Caco-2 (cell line): ENCODE results near the gene PCED1B. TPM values are rescaled to one million over a fixed set of nuclear protein-coding genes. Genes with fewer than 3 reads are reported as not detected.

Experiments
- BruUV-seq: library from RNA; stranded (reverse); fragments of 400-500 nt; replicated peaks from 2 replicates; lab custom pipeline; 2021; lab: Mats Ljungman, UMichigan
- CTCF ChIA-PET: fragments of 300-600 bp; sonication (Branson Sonifier 250); formaldehyde crosslinking; loops from one replicate; lab custom pipeline; 2022; ENCODE audit warnings: antibody characterized with exemption; lab: Charles Lee
- POLR2A ChIA-PET: fragments of 300-600 bp; sonication (Branson Sonifier 250); formaldehyde crosslinking; loops from one replicate; lab custom pipeline; 2022; ENCODE audit warnings: antibody characterized with exemption; lab: Charles Lee
- DNase-seq, 2 experiments: peaks; one replicate each; pipeline versions ENCODE4 v3.0.0 to v3.0.0-alpha.2; 2020 to 2022
- H3K27me3 ChIP-seq: replicated peaks from 2 replicates; pipeline ENCODE4 v1.6.0; 2011; ENCODE audit warnings: low read length; ENCODE audit not compliant: control insufficient read depth, insufficient read depth
- H3K36me3 ChIP-seq: 2 replicates; pipeline ENCODE4 v1.5.1; 2011; ENCODE audit warnings: low read length; ENCODE audit not compliant: control insufficient read depth, insufficient read depth
- H3K4me1 ChIP-seq: fragments of 250-450 bp; sonication (Bioruptor Pico); 2 replicates; pipeline ENCODE4 v1.5.1; 2020; ENCODE audit warnings: mild to moderate bottlenecking
- H3K4me3 ChIP-seq: 2 replicates; pipeline ENCODE4 v1.5.1; 2011; ENCODE audit warnings: low read depth, mild to moderate bottlenecking, control low read depth, low read length
- H3K9me3 ChIP-seq: fragments of 250-450 bp; sonication (Bioruptor Pico); 2 replicates; pipeline ENCODE4 v1.5.1; 2020; ENCODE audit warnings: mild to moderate bottlenecking, moderate library complexity
- H3K27ac Mint-ChIP-seq: one replicate; pipeline ENCODE4 v1.8.0; 2022; ENCODE audit warnings: mixed read lengths; ENCODE audit not compliant: unreplicated experiment
- H3K27me3 Mint-ChIP-seq: one replicate; pipeline ENCODE4 v1.8.0; 2022; ENCODE audit warnings: mixed read lengths; ENCODE audit not compliant: insufficient read depth, unreplicated experiment
- H3K36me3 Mint-ChIP-seq: one replicate; pipeline ENCODE4 v1.8.0; 2022; ENCODE audit warnings: mild to moderate bottlenecking, mixed read lengths; ENCODE audit not compliant: insufficient read depth, unreplicated experiment
- H3K4me1 Mint-ChIP-seq: one replicate; pipeline ENCODE4 v1.8.0; 2022; ENCODE audit warnings: low read depth, mixed read lengths; ENCODE audit not compliant: unreplicated experiment
- H3K4me3 Mint-ChIP-seq: one replicate; pipeline ENCODE4 v1.8.0; 2022; ENCODE audit warnings: mild to moderate bottlenecking, moderate library complexity, mixed read lengths; ENCODE audit not compliant: unreplicated experiment
- H3K9me3 Mint-ChIP-seq: one replicate; pipeline ENCODE4 v1.8.0; 2022; ENCODE audit warnings: mixed read lengths; ENCODE audit not compliant: unreplicated experiment
- intact Hi-C: fragments of 100-400 bp; cut with micrococcal nuclease; formaldehyde crosslinking; loops from one replicate; pipeline ENCODE4 v1.10.0; 2022; ENCODE audit not compliant: unreplicated experiment
- total RNA-seq: library from RNA; stranded (reverse); gene quantifications from 2 replicates; pipeline ENCODE4 v1.2.3, GENCODE V29; 2022
- TF ChIP-seq, protein P1 (sequence below), 2 experiments: fragments of 200-600 bp in 1 of 2; IDR thresholded peaks; 1 replicate in 1 of 2; 2 replicates in 1 of 2; pipeline versions ENCODE4 v1.5.1 to v1.8.0; 2011 to 2022; ENCODE audit warnings: antibody characterized with exemption in 1 of 2, control low read depth in 1 of 2, inconsistent platforms in 1 of 2, low read depth in 1 of 2, low read length in 1 of 2, mild to moderate bottlenecking in 1 of 2, moderate library complexity in 1 of 2; ENCODE audit not compliant: insufficient read depth in 1 of 2, severe bottlenecking in 1 of 2, unreplicated experiment in 1 of 2

Gene PCED1B
- total RNA-seq, 1 experiment from 2014 or later, result 7.0 TPM

- H3K27ac Mint-ChIP-seq, result no peak overlapping the region
- Histone ChIP-seq H3K9me3 (no peaks in the 10 kb centered on the region), H3K4me3 (no peak overlapping the region), H3K36me3 (no peaks in the 10 kb centered on the region), H3K4me1 (peaks cover 4% of the 10 kb centered on the region; the same call in 1 of the 2 replicates), H3K27me3 (no peaks in the 10 kb centered on the region)
- BruUV-seq, result no TSS peak
- intact Hi-C loops, result loop anchor here (5.0 kb wide), 1 partner anchor 44 kb away; no protein-coding TSS in a partner anchor
- H3K27me3 Mint-ChIP-seq, result peaks cover 7% of the 10 kb centered on the region
- DNase-seq, result peak; percentile 41 to 57
- no peaks in the 10 kb centered on the region for H3K36me3 Mint-ChIP-seq
- ChIA-PET POLR2A (no interaction called here), CTCF (no interaction called here)
- H3K4me1 Mint-ChIP-seq, result peaks cover 5% of the 10 kb centered on the region
- no peak overlapping the region for H3K4me3 Mint-ChIP-seq
- TF ChIP-seq, protein P1, sequence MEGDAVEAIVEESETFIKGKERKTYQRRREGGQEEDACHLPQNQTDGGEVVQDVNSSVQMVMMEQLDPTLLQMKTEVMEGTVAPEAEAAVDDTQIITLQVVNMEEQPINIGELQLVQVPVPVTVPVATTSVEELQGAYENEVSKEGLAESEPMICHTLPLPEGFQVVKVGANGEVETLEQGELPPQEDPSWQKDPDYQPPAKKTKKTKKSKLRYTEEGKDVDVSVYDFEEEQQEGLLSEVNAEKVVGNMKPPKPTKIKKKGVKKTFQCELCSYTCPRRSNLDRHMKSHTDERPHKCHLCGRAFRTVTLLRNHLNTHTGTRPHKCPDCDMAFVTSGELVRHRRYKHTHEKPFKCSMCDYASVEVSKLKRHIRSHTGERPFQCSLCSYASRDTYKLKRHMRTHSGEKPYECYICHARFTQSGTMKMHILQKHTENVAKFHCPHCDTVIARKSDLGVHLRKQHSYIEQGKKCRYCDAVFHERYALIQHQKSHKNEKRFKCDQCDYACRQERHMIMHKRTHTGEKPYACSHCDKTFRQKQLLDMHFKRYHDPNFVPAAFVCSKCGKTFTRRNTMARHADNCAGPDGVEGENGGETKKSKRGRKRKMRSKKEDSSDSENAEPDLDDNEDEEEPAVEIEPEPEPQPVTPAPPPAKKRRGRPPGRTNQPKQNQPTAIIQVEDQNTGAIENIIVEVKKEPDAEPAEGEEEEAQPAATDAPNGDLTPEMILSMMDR (IDR thresholded peaks at IDR 0.05; ENCODE audit: insufficient read depth in 1 of 2, low read depth in 1 of 2, low read length in 1 of 2, severe bottlenecking in 1 of 2, unreplicated experiment in 1 of 2), result no peak
- no peaks in the 10 kb centered on the region for H3K9me3 Mint-ChIP-seq
These were observed 8.9 kb downstream of the PCED1B start for GRCh38 chr12:47088021-47088944.

DNA sequence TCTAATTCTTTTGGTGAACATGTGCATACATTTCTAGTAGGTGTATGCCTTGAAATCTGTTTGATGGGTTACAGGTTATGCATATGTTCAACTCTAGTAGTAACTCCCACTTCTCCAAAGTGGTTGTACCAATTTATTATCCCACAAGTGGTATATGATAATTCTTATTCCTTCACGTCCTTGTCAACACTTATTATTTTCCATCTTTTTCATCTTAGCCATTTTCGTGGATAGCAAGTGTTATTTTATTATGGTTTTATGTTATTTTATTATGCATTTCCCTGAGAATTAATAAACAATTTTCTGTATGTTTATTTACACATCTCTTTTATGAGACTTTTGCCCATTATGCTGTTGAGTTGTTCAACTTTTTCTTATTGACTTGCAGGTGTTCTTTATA lies 11.6 kb downstream of the PCED1B start:
- intact Hi-C loops, result no loop called here
- Histone ChIP-seq H3K4me3 (no peak overlapping the region), H3K9me3 (no peaks in the 10 kb centered on the region), H3K36me3 (no peaks in the 10 kb centered on the region), H3K4me1 (peaks cover 4% of the 10 kb centered on the region; the same call in 1 of the 2 replicates), H3K27me3 (no peaks in the 10 kb centered on the region)
- no peaks in the 10 kb centered on the region for H3K36me3 Mint-ChIP-seq
- BruUV-seq, result no TSS peak
- peaks cover 11% of the 10 kb centered on the region for H3K27me3 Mint-ChIP-seq
- TF ChIP-seq, protein P1 (IDR thresholded peaks at IDR 0.05; ENCODE audit: insufficient read depth in 1 of 2, low read depth in 1 of 2, low read length in 1 of 2, severe bottlenecking in 1 of 2, unreplicated experiment in 1 of 2), result no peak
- no peak for DNase-seq
- CTCF ChIA-PET, result interaction anchor here (0.7 kb wide), 1 partner anchor 20 kb away, joined by 7 read pairs; no protein-coding TSS in a partner anchor
- H3K4me1 Mint-ChIP-seq, result no peaks in the 10 kb centered on the region
- POLR2A ChIA-PET, result no interaction called here
- no peaks in the 10 kb centered on the region for H3K9me3 Mint-ChIP-seq
- no peak overlapping the region for H3K4me3 Mint-ChIP-seq
- no peak overlapping the region for H3K27ac Mint-ChIP-seq

GRCh38 chr12:47094804-47095203 lies 15.4 kb downstream of the PCED1B start:
- POLR2A ChIA-PET, result no interaction called here
- no peak overlapping the region for H3K4me3 ChIP-seq
- no peaks in the 10 kb centered on the region for H3K9me3 Mint-ChIP-seq
- no peak for DNase-seq
- H3K4me3 Mint-ChIP-seq, result no peak overlapping the region
- no peaks in the 10 kb centered on the region for H3K27me3 ChIP-seq
- no TSS peak for BruUV-seq
- no peaks in the 10 kb centered on the region for H3K9me3 ChIP-seq
- H3K36me3 Mint-ChIP-seq, result no peaks in the 10 kb centered on the region
- no peaks in the 10 kb centered on the region for H3K36me3 ChIP-seq
- CTCF ChIA-PET, result interaction anchor here (0.6 kb wide), 1 partner anchor 60 kb away, joined by 4 read pairs; no protein-coding TSS in a partner anchor
- peaks cover 11% of the 10 kb centered on the region for H3K27me3 Mint-ChIP-seq
- intact Hi-C loops, result no loop called here
- H3K4me1 ChIP-seq, result peaks cover 4% of the 10 kb centered on the region; the same call in 1 of the 2 replicates
- TF ChIP-seq, protein P1 (IDR thresholded peaks at IDR 0.05; ENCODE audit: insufficient read depth in 1 of 2, low read depth in 1 of 2, low read length in 1 of 2, severe bottlenecking in 1 of 2, unreplicated experiment in 1 of 2), result no peak
- peaks cover 7% of the 10 kb centered on the region for H3K4me1 Mint-ChIP-seq
- no peak overlapping the region for H3K27ac Mint-ChIP-seq
